GM12878 (cell line): ENCODE measurements around the gene RAB2B. TPM values are rescaled to one million over a fixed set of nuclear protein-coding genes. Genes with fewer than 3 reads are reported as not detected.

Experiments
- ATAC-seq: fragments of 200-7000 bp; cut with Tn5 transposase; 3 replicates; pipeline ENCODE4 v1.9.1; 2020; ENCODE audit warnings: mild to moderate bottlenecking, moderate library complexity
- BruUV-seq: library from RNA; stranded (reverse); fragments of 400-500 nt; replicated peaks from 2 replicates; lab custom pipeline; 2021; lab: Mats Ljungman, UMichigan
- CTCF ChIA-PET: fragments of 300-600 bp; sonication (Branson Sonifier 250); formaldehyde crosslinking; extraction: SDS; loops from one replicate; lab custom pipeline; 2021; ENCODE audit warnings: inconsistent platforms; lab: Yijun Ruan, JAX
- POLR2A ChIA-PET: fragments of 350-600 bp; formaldehyde crosslinking; extraction: SDS; loops from one replicate; lab custom pipeline; 2021; ENCODE audit warnings: inconsistent platforms; lab: Charles Lee
- RAD21 ChIA-PET: fragments of 300-600 bp; sonication (Branson Sonifier 250); formaldehyde crosslinking; loops from one replicate; lab custom pipeline; 2023; ENCODE audit warnings: antibody characterized with exemption; ENCODE audit not compliant: unreplicated experiment; lab: Charles Lee
- SMC1A ChIA-PET: fragments of 300-600 bp; sonication (Branson Sonifier 250); formaldehyde crosslinking; loops from one replicate; lab custom pipeline; 2023; ENCODE audit not compliant: unreplicated experiment, uncharacterized antibody; lab: Charles Lee
- DNase-seq: peaks from one replicate; pipeline ENCODE4 v3.0.0-alpha.2; 2011; ENCODE audit warnings: low read depth, low spot score
- FAIRE-seq: peaks from 3 replicates; lab custom pipeline; 2011; peaks lifted over from hg19 to GRCh38; lab: Jason Lieb, UNC
- H2AFZ ChIP-seq: 2 replicates; pipeline ENCODE4 v1.6.0; 2011; ENCODE audit warnings: low read depth, low read length, control low read depth; ENCODE audit not compliant: control insufficient read depth
- H3K27ac ChIP-seq: 2 replicates; pipeline ENCODE4 v1.5.1; 2011; ENCODE audit warnings: control low read depth; ENCODE audit not compliant: control insufficient read depth, insufficient read depth
- H3K27me3 ChIP-seq, 2 experiments: replicated peaks in 1 of 2; 2 replicates each; pipeline versions ENCODE4 v1.6.0 to v1.6.1; 2011; ENCODE audit warnings: low read length in 1 of 2; ENCODE audit not compliant: control insufficient read depth in 2 of 2, insufficient read depth in 2 of 2
- H3K36me3 ChIP-seq, 2 experiments: 2 replicates each; pipeline ENCODE4 v1.5.1; 2011; ENCODE audit warnings: low read length in 1 of 2; ENCODE audit not compliant: control insufficient read depth in 2 of 2, insufficient read depth in 2 of 2
- H3K4me1 ChIP-seq: 2 replicates; pipeline ENCODE4 v1.6.1; 2011; ENCODE audit warnings: mild to moderate bottlenecking, low read length, moderate library complexity, mixed read lengths; ENCODE audit not compliant: control insufficient read depth, insufficient read depth
- H3K4me2 ChIP-seq: 2 replicates; pipeline ENCODE4 v1.6.0; 2011; ENCODE audit warnings: control low read depth; ENCODE audit not compliant: control insufficient read depth, insufficient read depth
- H3K4me3 ChIP-seq: fragments of 200-600 bp; sonication (generic); 2 replicates; pipeline ENCODE4 v1.5.1; 2016
- H3K79me2 ChIP-seq: 2 replicates; pipeline ENCODE4 v1.6.0; 2011; ENCODE audit warnings: low read length; ENCODE audit not compliant: control insufficient read depth, insufficient read depth
- H3K9ac ChIP-seq: 2 replicates; pipeline ENCODE4 v1.8.0; 2011; ENCODE audit warnings: low read length, control low read depth, mixed read lengths; ENCODE audit not compliant: control insufficient read depth, insufficient read depth
- H3K9me3 ChIP-seq: replicated peaks from 3 replicates; pipeline ENCODE4 v1.5.1; 2011; ENCODE audit warnings: mild to moderate bottlenecking, low read length; ENCODE audit not compliant: control insufficient read depth, insufficient read depth
- H4K20me1 ChIP-seq: 2 replicates; pipeline ENCODE4 v1.6.0; 2011; ENCODE audit not compliant: control insufficient read depth, insufficient read depth
- ATF2 ChIP-seq: IDR thresholded peaks from 2 replicates; pipeline ENCODE4 v1.6.1; 2012; ENCODE audit warnings: low read length, inconsistent platforms
- CTCF ChIP-seq, 3 experiments: IDR thresholded peaks in 2 of 3; conservative IDR thresholded peaks in 1 of 3; 2 replicates each; pipeline ENCODE4 v1.5.1; 2011; ENCODE audit warnings: low read depth in 3 of 3, low read length in 3 of 3, mild to moderate bottlenecking in 3 of 3, control low read depth in 2 of 3, moderate library complexity in 2 of 3, inconsistent platforms in 1 of 3, mixed read lengths in 1 of 3; ENCODE audit not compliant: control insufficient read depth in 2 of 3, insufficient read depth in 1 of 3; ENCODE audit errors: extremely low read depth in 1 of 3
- ELK1 ChIP-seq: IDR thresholded peaks from 2 replicates; pipeline ENCODE4 v1.6.1; 2012; ENCODE audit warnings: low read depth, low read length, improper control_type of control experiment
- FOXM1 ChIP-seq: IDR thresholded peaks from 2 replicates; pipeline ENCODE4 v1.6.1; 2012; ENCODE audit warnings: low read depth, mild to moderate bottlenecking, inconsistent platforms, low read length, moderate library complexity
- NR2C2 ChIP-seq: IDR thresholded peaks from 2 replicates; pipeline ENCODE4 v1.6.1; 2011; ENCODE audit warnings: borderline replicate concordance, low read depth; ENCODE audit not compliant: control insufficient read depth, insufficient read length
- PKNOX1 ChIP-seq: fragments of 450-650 bp; IDR thresholded peaks from 2 replicates; pipeline ENCODE4 v1.6.1; 2016; ENCODE audit warnings: mild to moderate bottlenecking
- RAD21 ChIP-seq: IDR thresholded peaks from 2 replicates; pipeline ENCODE4 v1.6.1; 2011; ENCODE audit warnings: mild to moderate bottlenecking, low read depth, low read length, moderate library complexity; ENCODE audit not compliant: insufficient read depth
- RB1 ChIP-seq: fragments of 450-650 bp; formaldehyde crosslinking; IDR thresholded peaks from 2 replicates; pipeline ENCODE4 v1.6.1; 2017; ENCODE audit warnings: mild to moderate bottlenecking, borderline replicate concordance
- RBBP5 ChIP-seq: fragments of 200-600 bp; sonication (generic); conservative IDR thresholded peaks from 2 replicates; pipeline ENCODE4 v1.6.1; 2016
- SIN3A ChIP-seq: IDR thresholded peaks from 2 replicates; pipeline ENCODE4 v1.6.1; 2012; ENCODE audit warnings: low read depth, low read length, improper control_type of control experiment
- SMARCA5 ChIP-seq: fragments of 450-650 bp; IDR thresholded peaks from 2 replicates; pipeline ENCODE4 v1.6.1; 2017; ENCODE audit warnings: mild to moderate bottlenecking
- SUZ12 ChIP-seq: fragments of 200-600 bp; sonication (generic); IDR thresholded peaks from one replicate; pipeline ENCODE4 v1.6.1; 2018; ENCODE audit warnings: antibody characterized with exemption, mild to moderate bottlenecking; ENCODE audit not compliant: unreplicated experiment
- TCF7 ChIP-seq: IDR thresholded peaks from 2 replicates; pipeline ENCODE4 v1.6.1; 2014; ENCODE audit warnings: antibody characterized with exemption, borderline replicate concordance
- ZNF687 ChIP-seq: fragments of 450-650 bp; IDR thresholded peaks from 2 replicates; pipeline ENCODE4 v1.6.1; 2017; ENCODE audit warnings: mild to moderate bottlenecking, moderate library complexity
- WGBS: methylation state at CpG from one replicate; pipeline ENCODE4 v1.1.6; 2016; ENCODE audit warnings: low lambda C conversion rate; ENCODE audit not compliant: insufficient replicate concordance, insufficient coverage; ENCODE audit errors: missing lambda C conversion rate; 5-methylcytosine and 5-hydroxymethylcytosine counted together
- in situ Hi-C: fragments of 300-500 bp; cut with MboI; formaldehyde crosslinking; loops from 9 replicates; pipeline ENCODE4 v1.14.3; 2018; ENCODE audit warnings: mixed read lengths
- intact Hi-C: fragments of 100-400 bp; cut with micrococcal nuclease; formaldehyde crosslinking; loops from one replicate; pipeline ENCODE4 v1.14.2; 2022; ENCODE audit not compliant: unreplicated experiment
- polyA plus RNA-seq, 11 experiments: library from polyadenylated mRNA; depleted of rRNA in 4 of 11; unstranded in 6 of 11; stranded (reverse) in 5 of 11; fragments of >200 nt; fragmentation: Nextera tagmentation in 4 of 11; fragmentation: Illumina TruSeq in 1 of 11; extraction: Ambion mirVana in 4 of 11; extraction: Trizol in 1 of 11; gene quantifications; 1 replicate in 1 of 11; 2 replicates in 10 of 11; pipeline versions ENCODE4 v1.2.1 to v1.2.3, GENCODE V29; 2011 to 2016; ENCODE audit warnings: inconsistent platforms in 2 of 11, missing spikeins in 2 of 11, low read depth in 1 of 11
- total RNA-seq, 4 experiments: library from RNA; depleted of rRNA in 3 of 4; stranded (reverse); fragments of >200 nt in 3 of 4; fragmentation: Illumina TruSeq in 1 of 4; extraction: Trizol in 1 of 4; gene quantifications; 2 replicates each; pipeline versions ENCODE4 v1.2.1 to v1.2.3, GENCODE V29; 2013 to 2021

RAB2B gene
- total and polyA plus RNA-seq, 10 of the 15 experiments (the other 5 are each of a cell fraction or from before 2014, with no cell fraction given) = 5.6 to 45.1 (median 12.5) TPM

- ChIA-PET POLR2A (interaction anchor here (0.7 kb wide), 1 partner anchor 22 kb away, joined by 3 read pairs; no protein-coding TSS in a partner anchor), SMC1A (interaction anchor here (0.9 to 1.7 kb wide), 2 partner anchors 23 to 24 kb away, joined by 3 to 4 read pairs; no protein-coding TSS in a partner anchor), CTCF (interaction anchor here (0.6 to 0.9 kb wide), 2 partner anchors 14 to 25 kb away, joined by 3 read pairs; partner anchors contain the start of gene CHD8), RAD21 (no interaction called here)
- H3K79me2 ChIP-seq = peaks cover 33% of the 10 kb centered on the region
- DNase-seq (no peak), FAIRE-seq (no peak), ATAC-seq (no peak)
- no peak overlapping the region for H3K4me3 ChIP-seq
- no peaks in the 10 kb centered on the region for H3K4me1 ChIP-seq
- H3K4me2 ChIP-seq = no peak overlapping the region
- no peak overlapping the region for H2AFZ ChIP-seq
- intact Hi-C loops = no loop called here
- H3K9ac ChIP-seq = no peak overlapping the region
- in situ Hi-C loops = no loop called here
- H3K9me3 ChIP-seq = no peaks in the 10 kb centered on the region
- WGBS = 95% methylated on average over 2 of the region's 2 CpGs
- H3K27me3 ChIP-seq = no peaks in the 10 kb centered on the region
- BruUV-seq = no TSS peak
- H3K27ac ChIP-seq = no peak overlapping the region
- H3K36me3 ChIP-seq = peaks cover 28 to 40% of the 10 kb centered on the region in 2 experiments
- no peaks in the 10 kb centered on the region for H4K20me1 ChIP-seq
- TF ChIP-seq ZNF687 = no peak
- no peak for TF ChIP-seq RBBP5
- TF ChIP-seq RAD21 = no peak
- TF ChIP-seq ELK1 = no peak
- TF ChIP-seq ATF2 = no peak
- no peak for TF ChIP-seq SIN3A
- no peak for TF ChIP-seq CTCF (IDR thresholded peaks at IDR 0.05 in 2 of 3, conservative IDR thresholded peaks at IDR 0.05 in 1 of 3; ENCODE audit: control insufficient read depth in 2 of 3, extremely low read depth in 1 of 3, insufficient read depth in 1 of 3, low read depth in 3 of 3, low read length in 3 of 3)
- no peak for TF ChIP-seq PKNOX1
- no peak for TF ChIP-seq FOXM1
- no peak for TF ChIP-seq NR2C2
- no peak for TF ChIP-seq SMARCA5
- TF ChIP-seq RB1 = no peak
- no peak for TF ChIP-seq SUZ12
- no peak for TF ChIP-seq TCF7
Observed at GRCh38 chr14:21431126-21431525, 45.6 kb downstream of the RAB2B start.
